HepG2 (cell line): ENCODE results near the gene DRAXIN. TPM values are rescaled to one million over a fixed set of nuclear protein-coding genes. Genes with fewer than 3 reads are reported as not detected.
A peak's percentile ranks its signal among the peaks of the same experiment; 100 is the strongest.

Source experiments
- CREBL2 ChIP-seq: sonication (generic); formaldehyde crosslinking; IDR thresholded peaks from 2 replicates; pipeline ENCODE4 v1.8.1; 2023; ENCODE audit warnings: missing genetic modification reagents, mild to moderate bottlenecking, borderline replicate concordance
- EHMT2 ChIP-seq: fragments of 200-600 bp; sonication (generic); IDR thresholded peaks from 2 replicates; pipeline ENCODE4 v1.7.0; 2017; ENCODE audit warnings: antibody characterized with exemption, low read depth, low read length, borderline replicate concordance
- GATA4 ChIP-seq: sonication (generic); IDR thresholded peaks from 2 replicates; pipeline ENCODE4 v1.6.1; 2016; ENCODE audit warnings: antibody characterized with exemption, low read depth, borderline replicate concordance
- KAT7 ChIP-seq: IDR thresholded peaks from 2 replicates; pipeline ENCODE4 v1.6.1; 2018; ENCODE audit warnings: borderline replicate concordance, missing compliant biosample characterization
- KAT8 ChIP-seq: IDR thresholded peaks from 2 replicates; pipeline ENCODE4 v1.6.1; 2016; ENCODE audit warnings: missing genetic modification reagents, missing compliant biosample characterization
- MAFF ChIP-seq: IDR thresholded peaks from 2 replicates; pipeline ENCODE4 v1.6.1; 2011; ENCODE audit warnings: low read depth, low read length, improper control_type of control experiment
- MAX ChIP-seq: IDR thresholded peaks from 2 replicates; pipeline ENCODE4 v1.6.1; 2012; ENCODE audit warnings: inconsistent platforms
- MED13 ChIP-seq: sonication (generic); formaldehyde crosslinking; IDR thresholded peaks from 2 replicates; pipeline ENCODE4 v1.5.0; 2020; ENCODE audit warnings: missing genetic modification reagents
- MEF2D ChIP-seq: sonication (generic); formaldehyde crosslinking; IDR thresholded peaks from 2 replicates; pipeline ENCODE4 v1.5.1; 2020; ENCODE audit warnings: mild to moderate bottlenecking, missing genetic modification reagents
- NFRKB ChIP-seq: fragments of 450-650 bp; IDR thresholded peaks from 2 replicates; pipeline ENCODE4 v1.6.1; 2017
- NR2C2 ChIP-seq: sonication (generic); formaldehyde crosslinking; IDR thresholded peaks from 2 replicates; pipeline ENCODE4 v1.4.0; 2020; ENCODE audit warnings: missing genetic modification reagents, mild to moderate bottlenecking, moderate library complexity, borderline replicate concordance
- STAG1 ChIP-seq: sonication (generic); formaldehyde crosslinking; IDR thresholded peaks from 2 replicates; pipeline ENCODE4 v1.4.0; 2020; ENCODE audit warnings: missing genetic modification reagents
- ZBTB21 ChIP-seq: sonication (generic); formaldehyde crosslinking; IDR thresholded peaks from 2 replicates; pipeline ENCODE4 v1.4.0; 2020; ENCODE audit warnings: missing genetic modification reagents
- ZFP37 ChIP-seq: sonication (generic); formaldehyde crosslinking; IDR thresholded peaks from 2 replicates; pipeline ENCODE4 v1.4.0; 2020; ENCODE audit warnings: missing genetic modification reagents, borderline replicate concordance
- ZFP62 ChIP-seq: sonication (generic); formaldehyde crosslinking; IDR thresholded peaks from 2 replicates; pipeline ENCODE4 v1.4.0; 2020; ENCODE audit warnings: missing genetic modification reagents
- ZFY ChIP-seq: sonication (generic); formaldehyde crosslinking; IDR thresholded peaks from 2 replicates; pipeline ENCODE4 v1.4.0; 2020; ENCODE audit warnings: missing genetic modification reagents
- ZGPAT ChIP-seq: IDR thresholded peaks from 2 replicates; pipeline ENCODE4 v1.6.1; 2016; ENCODE audit warnings: mild to moderate bottlenecking
- ZKSCAN8 ChIP-seq: IDR thresholded peaks from 2 replicates; pipeline ENCODE4 v1.6.1; 2016; ENCODE audit warnings: borderline replicate concordance, missing genetic modification reagents, missing compliant biosample characterization
- ZMYM4 ChIP-seq: sonication (generic); formaldehyde crosslinking; IDR thresholded peaks from 2 replicates; pipeline ENCODE4 v1.8.1; 2023; ENCODE audit warnings: mild to moderate bottlenecking, missing genetic modification reagents
- ZNF101 ChIP-seq: sonication (generic); formaldehyde crosslinking; IDR thresholded peaks from 2 replicates; pipeline ENCODE4 v1.4.0; 2020; ENCODE audit warnings: mild to moderate bottlenecking, low read depth, missing genetic modification reagents, borderline replicate concordance
- ZNF646 ChIP-seq: sonication (generic); formaldehyde crosslinking; IDR thresholded peaks from 2 replicates; pipeline ENCODE4 v1.9.0; 2021; ENCODE audit warnings: mild to moderate bottlenecking, missing genetic modification reagents
- ZNF768 ChIP-seq: sonication (generic); formaldehyde crosslinking; IDR thresholded peaks from 2 replicates; pipeline ENCODE4 v1.4.0; 2020; ENCODE audit warnings: missing genetic modification reagents
- ZNF773 ChIP-seq: sonication (generic); formaldehyde crosslinking; IDR thresholded peaks from 2 replicates; pipeline ENCODE4 v1.4.0; 2020; ENCODE audit warnings: missing genetic modification reagents, borderline replicate concordance
- ZSCAN22 ChIP-seq: sonication (generic); formaldehyde crosslinking; IDR thresholded peaks from 2 replicates; pipeline ENCODE4 v1.4.0; 2020; ENCODE audit warnings: mild to moderate bottlenecking, missing genetic modification reagents
- polyA plus RNA-seq, 8 experiments: library from polyadenylated mRNA; depleted of rRNA in 3 of 8; stranded (reverse) in 7 of 8; unstranded in 1 of 8; fragments of >200 nt; fragmentation: Illumina TruSeq in 4 of 8; extraction: Trizol in 4 of 8; gene quantifications; 2 replicates each; pipeline versions ENCODE4 v1.2.1 to v1.2.3, GENCODE V29; 2011 to 2016; ENCODE audit warnings: low read depth in 4 of 8, missing spikeins in 1 of 8, mixed read lengths in 1 of 8; ENCODE audit not compliant: insufficient read depth in 1 of 8
- total RNA-seq, 5 experiments: library from RNA; depleted of rRNA; stranded (reverse); fragments of >200 nt; fragmentation: Illumina TruSeq; extraction: Trizol; gene quantifications; 2 replicates each; pipeline ENCODE4 v1.2.3, GENCODE V29; 2016; ENCODE audit warnings: low read depth in 1 of 5

DRAXIN gene
- total and polyA plus RNA-seq, 2 of the 13 experiments (the other 11 are each of a cell fraction or from before 2014, with no cell fraction given) = 0.02 TPM; not detected in 1

GRCh38 chr1:11681071-11681771 lies 10.3 kb upstream of the DRAXIN start, which contains the start of gene MAD2L2 (continued):
- TF ChIP-seq ZNF646 = no peak
- TF ChIP-seq KAT8 (CRISPR knock-in tag) = no peak; the same call in 1 of the 2 replicates
- no peak for TF ChIP-seq ZNF768 (CRISPR knock-in tag)
- TF ChIP-seq ZBTB21 (CRISPR knock-in tag) = no peak
- TF ChIP-seq ZGPAT (CRISPR knock-in tag) = peak; percentile 51; the same call in 1 of the 2 replicates
- no peak for TF ChIP-seq MAFF
- no peak for TF ChIP-seq ZFP37 (CRISPR knock-in tag)
- no peak for TF ChIP-seq ZNF101
- TF ChIP-seq ZNF773 = no peak
- no peak for TF ChIP-seq CREBL2 (CRISPR knock-in tag)
- peak; percentile 94 for TF ChIP-seq ZMYM4 (CRISPR knock-in tag)
- TF ChIP-seq ZFY (CRISPR knock-in tag) = peak; percentile 79
- no peak for TF ChIP-seq ZSCAN22 (CRISPR knock-in tag)
- no peak for TF ChIP-seq GATA4
- TF ChIP-seq NR2C2 (CRISPR knock-in tag) = 0 out of 2 replicates have a peak, but pooled peaks have one; percentile 31
- TF ChIP-seq MED13 = no peak
- no peak for TF ChIP-seq EHMT2
- no peak for TF ChIP-seq NFRKB
- no peak for TF ChIP-seq ZFP62 (CRISPR knock-in tag)
- TF ChIP-seq ZKSCAN8 (CRISPR knock-in tag) = no peak
- TF ChIP-seq KAT7 (CRISPR knock-in tag) = no peak
- no peak for TF ChIP-seq MEF2D (CRISPR knock-in tag)
- no peak for TF ChIP-seq STAG1
- TF ChIP-seq MAX = peak; percentile 66; the same call in 1 of the 2 replicates
